Endothelial cell of umbilical vein (primary cell): ENCODE results near the gene CDC42EP4. TPM values are rescaled to one million over a fixed set of nuclear protein-coding genes. Genes with fewer than 3 reads are reported as not detected.

Experiments used
- BruUV-seq: library from RNA; stranded (reverse); fragments of 400-500 nt; replicated peaks from 2 replicates; lab custom pipeline; 2021; lab: Mats Ljungman, UMichigan
- CTCF ChIA-PET: fragments of 300-600, 350-600 bp; sonication (Branson Sonifier 250); formaldehyde crosslinking; loops from one replicate; lab custom pipeline; 2021; ENCODE audit warnings: antibody characterized with exemption, inconsistent platforms; lab: Charles Lee
- POLR2A ChIA-PET: fragments of 300-600, 350-600 bp; sonication (Branson Sonifier 250); formaldehyde crosslinking; loops from one replicate; lab custom pipeline; 2021; ENCODE audit warnings: antibody characterized with exemption, inconsistent platforms; lab: Charles Lee
- DNase-seq: peaks from one replicate; pipeline ENCODE4 v3.0.0-alpha.2; 2011; ENCODE audit warnings: low read depth, low spot score
- FAIRE-seq: peaks from 2 replicates; lab custom pipeline; 2011; peaks lifted over from hg19 to GRCh38; lab: Jason Lieb, UNC
- H2AFZ ChIP-seq: 2 replicates; pipeline ENCODE4 v1.6.0; 2012; ENCODE audit warnings: low read depth, low read length, control low read depth, inconsistent platforms
- H3K27ac ChIP-seq: 2 replicates; pipeline ENCODE4 v1.5.1; 2011; ENCODE audit warnings: low read depth, mild to moderate bottlenecking, control low read depth, low read length, moderate library complexity; ENCODE audit not compliant: insufficient read depth
- H3K27me3 ChIP-seq, 2 experiments: 2 replicates each; pipeline versions ENCODE4 v1.6.0 to v1.6.1; 2011; ENCODE audit warnings: low read length in 2 of 2, mixed read lengths in 1 of 2; ENCODE audit not compliant: control insufficient read depth in 2 of 2, insufficient read depth in 2 of 2
- H3K36me3 ChIP-seq, 2 experiments: 2 replicates in 1 of 2; 3 replicates in 1 of 2; pipeline ENCODE4 v1.5.1; 2011; ENCODE audit warnings: low read length in 2 of 2, mild to moderate bottlenecking in 1 of 2, moderate library complexity in 1 of 2; ENCODE audit not compliant: control insufficient read depth in 2 of 2, insufficient read depth in 2 of 2; ENCODE audit errors: extremely low read depth in 1 of 2
- H3K4me1 ChIP-seq: 3 replicates; pipeline ENCODE4 v1.5.1; 2011; ENCODE audit warnings: mild to moderate bottlenecking, low read length; ENCODE audit not compliant: control insufficient read depth, insufficient read depth; ENCODE audit errors: extremely low read depth
- H3K4me2 ChIP-seq: 2 replicates; pipeline ENCODE4 v1.6.1; 2011; ENCODE audit warnings: low read length, control low read depth, mixed read lengths; ENCODE audit not compliant: insufficient read depth
- H3K4me3 ChIP-seq, 3 experiments: fragments of 200-600 bp in 1 of 3; sonication (generic), shearing (Covaris generic) in 1 of 3; replicated peaks in 1 of 3; 2 replicates each; pipeline ENCODE4 v1.5.1; 2011 to 2016; ENCODE audit warnings: control low read depth in 3 of 3, low read length in 3 of 3, mild to moderate bottlenecking in 2 of 3, inconsistent platforms in 1 of 3, low read depth in 1 of 3, moderate library complexity in 1 of 3; ENCODE audit not compliant: insufficient read depth in 1 of 3
- H3K79me2 ChIP-seq: 2 replicates; pipeline ENCODE4 v1.6.0; 2012; ENCODE audit warnings: low read length, inconsistent platforms; ENCODE audit not compliant: control insufficient read depth, insufficient read depth
- H3K9ac ChIP-seq: replicated peaks from 2 replicates; pipeline ENCODE3; 2011; ENCODE audit warnings: low read length, control low read depth; ENCODE audit not compliant: insufficient read depth; ENCODE audit errors: extremely low read depth
- H3K9me1 ChIP-seq: replicated peaks from 3 replicates; pipeline ENCODE4 v1.6.0; 2011; ENCODE audit warnings: mild to moderate bottlenecking, low read length; ENCODE audit not compliant: control insufficient read depth, insufficient read depth; ENCODE audit errors: extremely low read depth
- H3K9me3 ChIP-seq: replicated peaks from 2 replicates; pipeline ENCODE4 v1.5.1; 2012; ENCODE audit warnings: low read length, inconsistent platforms; ENCODE audit not compliant: control insufficient read depth, insufficient read depth
- H4K20me1 ChIP-seq: replicated peaks from 2 replicates; pipeline ENCODE3; 2011; ENCODE audit warnings: mild to moderate bottlenecking, low read length; ENCODE audit not compliant: control insufficient read depth, insufficient read depth; ENCODE audit errors: extremely low read depth
- CTCF ChIP-seq, 2 donors: IDR thresholded peaks; 1 replicate in 1 of 2; 2 replicates in 1 of 2; pipeline ENCODE4 v1.5.1; 2011; ENCODE audit warnings: low read length in 2 of 2, mild to moderate bottlenecking in 2 of 2, moderate library complexity in 2 of 2, control low read depth in 1 of 2, inconsistent platforms in 1 of 2, low read depth in 1 of 2; ENCODE audit not compliant: insufficient read depth in 1 of 2; ENCODE audit errors: extremely low read depth in 1 of 2
- EZH2 ChIP-seq: IDR thresholded peaks from 2 replicates; pipeline ENCODE4 v1.6.1; 2012; ENCODE audit warnings: borderline replicate concordance, low read depth, mild to moderate bottlenecking, moderate library complexity, low read length, inconsistent platforms; ENCODE audit not compliant: severe bottlenecking
- FOS ChIP-seq: IDR thresholded peaks from 2 replicates; pipeline ENCODE4 v1.6.1; 2011; ENCODE audit warnings: mild to moderate bottlenecking, low read length, moderate library complexity, borderline replicate concordance; ENCODE audit not compliant: insufficient read depth
- GATA2 ChIP-seq: IDR thresholded peaks from 2 replicates; pipeline ENCODE4 v1.7.0; 2011; ENCODE audit warnings: low read depth, mild to moderate bottlenecking, moderate library complexity, mixed read lengths, low read length; ENCODE audit not compliant: insufficient read length, insufficient read depth
- JUN ChIP-seq: IDR thresholded peaks from 2 replicates; pipeline ENCODE4 v1.6.1; 2011; ENCODE audit warnings: borderline replicate concordance, low read depth; ENCODE audit not compliant: insufficient read length, insufficient read depth
- MAX ChIP-seq: IDR thresholded peaks from 2 replicates; pipeline ENCODE4 v1.6.1; 2011; ENCODE audit not compliant: insufficient read depth, insufficient read length
- MYC ChIP-seq: IDR thresholded peaks from one replicate; pipeline ENCODE4 v1.6.1; 2011; ENCODE audit warnings: mild to moderate bottlenecking, low read depth, low read length
- POLR2A ChIP-seq: IDR thresholded peaks from 2 replicates; pipeline ENCODE4 v1.6.1; 2012; ENCODE audit warnings: low read depth, mild to moderate bottlenecking, control low read depth, low read length
- POLR2AphosphoS5 ChIP-seq: IDR thresholded peaks from 2 replicates; pipeline ENCODE4 v1.6.1; 2012; ENCODE audit warnings: low read depth, mild to moderate bottlenecking, control low read depth, low read length, moderate library complexity; ENCODE audit not compliant: insufficient read depth
- dilution Hi-C: fragments of 300-500 bp; cut with MboI; formaldehyde crosslinking; loops from one replicate; pipeline ENCODE4 v1.15.0; 2019; ENCODE audit warnings: low sequenced_read_pairs; ENCODE audit not compliant: extremely low pct_ligation_motif_present
- intact Hi-C: fragments of 100-400 bp; cut with micrococcal nuclease; formaldehyde crosslinking; loops from one replicate; pipeline ENCODE4 v1.10.0; 2022
- polyA plus RNA-seq, 4 experiments: library from polyadenylated mRNA; depleted of rRNA in 3 of 4; stranded (reverse) in 3 of 4; unstranded in 1 of 4; fragments of >200 nt; gene quantifications; 2 replicates each; pipeline versions ENCODE4 v1.2.1 to v1.2.3, GENCODE V29; 2011 to 2012; ENCODE audit warnings: missing spikeins in 1 of 4
- total RNA-seq: library from RNA; stranded (reverse); gene quantifications from 2 replicates; pipeline ENCODE4 v1.2.3, GENCODE V29; 2021

The CDC42EP4 gene
- total and polyA plus RNA-seq, 2 donors (not counting 3 experiments of a cell fraction or from before 2014, with no cell fraction given): 11.4 to 19.6 TPM

- Histone ChIP-seq H3K9me3 (no peaks in the 10 kb centered on the region), H3K4me2 (no peak overlapping the region), H3K36me3 (peaks cover 0 to 8% of the 10 kb centered on the region in 2 experiments), H3K9ac (no peak overlapping the region), H3K27me3 (no peaks in the 10 kb centered on the region), H2AFZ (no peak overlapping the region), H4K20me1 (no peaks in the 10 kb centered on the region), H3K9me1 (no peaks in the 10 kb centered on the region), H3K4me1 (no peaks in the 10 kb centered on the region), H3K79me2 (peaks cover 6% of the 10 kb centered on the region), H3K4me3 (no peak overlapping the region), H3K27ac (no peak overlapping the region)
- DNase-seq (no peak), FAIRE-seq (no peak)
- CTCF ChIA-PET: no interaction called here
- intact Hi-C loops: no loop called here
- POLR2A ChIA-PET: interaction anchor here (0.6 kb wide), 1 partner anchor 18 kb away, joined by 4 read pairs; no protein-coding TSS in a partner anchor
- TF ChIP-seq MYC (no peak), MAX (no peak), JUN (no peak), GATA2 (no peak), POLR2A (no peak), EZH2 (no peak), FOS (no peak), POLR2AphosphoS5 (no peak), CTCF (IDR thresholded peaks at IDR 0.05; ENCODE audit: extremely low read depth in 1 of 2, insufficient read depth in 1 of 2, low read depth in 1 of 2, low read length in 2 of 2) (no peak)
- no TSS peak for BruUV-seq
- dilution Hi-C loops: no loop called here
Measured at GRCh38 chr17:73283250-73283649, 28.6 kb downstream of the CDC42EP4 start.
